H1 (cell line): ENCODE data around the gene GPX7. TPM values are rescaled to one million over a fixed set of nuclear protein-coding genes. Genes with fewer than 3 reads are reported as not detected.
A peak's percentile ranks its signal among the peaks of the same experiment; 100 is the strongest.

ENCODE experiments used
- CTCF ChIA-PET: fragments of 300-600 bp; sonication (Branson Sonifier 250); formaldehyde crosslinking; loops from one replicate; lab custom pipeline; 2021; ENCODE audit not compliant: partially characterized antibody; lab: Charles Lee
- POLR2A ChIA-PET: fragments of 300-600 bp; sonication (Branson Sonifier 250); formaldehyde crosslinking; loops from one replicate; lab custom pipeline; 2021; ENCODE audit warnings: inconsistent platforms; ENCODE audit not compliant: partially characterized antibody; lab: Charles Lee
- DNase-seq, 2 experiments: peaks; one replicate each; pipeline versions ENCODE4 v3.0.0 to v3.0.0-alpha.2; 2010 to 2022; ENCODE audit warnings: low spot score in 2 of 2, low read depth in 1 of 2, mixed read lengths in 1 of 2
- FAIRE-seq: peaks from 2 replicates; lab custom pipeline; 2011; peaks lifted over from hg19 to GRCh38; lab: Jason Lieb, UNC
- H2AFZ ChIP-seq: 2 replicates; pipeline ENCODE4 v1.8.1; 2012; ENCODE audit warnings: low read length, inconsistent platforms
- H2AK5ac ChIP-seq: 2 replicates; pipeline ENCODE4 v1.6.1; 2013; ENCODE audit warnings: low read depth, low read length
- H2BK120ac ChIP-seq: replicated peaks from 2 replicates; pipeline ENCODE3; 2013; ENCODE audit warnings: low read depth, low read length, inconsistent platforms
- H2BK12ac ChIP-seq: 2 replicates; pipeline ENCODE4 v1.6.1; 2013; ENCODE audit warnings: low read depth, low read length
- H2BK15ac ChIP-seq: 2 replicates; pipeline ENCODE4 v1.6.1; 2013; ENCODE audit warnings: low read length
- H2BK20ac ChIP-seq: 2 replicates; pipeline ENCODE4 v1.6.1; 2013; ENCODE audit warnings: low read length
- H2BK5ac ChIP-seq: 2 replicates; pipeline ENCODE4 v1.6.1; 2013; ENCODE audit warnings: low read depth, low read length
- H3K14ac ChIP-seq: 2 replicates; pipeline ENCODE4 v1.6.1; 2013; ENCODE audit warnings: inconsistent platforms; ENCODE audit not compliant: insufficient read length
- H3K18ac ChIP-seq: 2 replicates; pipeline ENCODE4 v1.6.1; 2013; ENCODE audit warnings: low read length; ENCODE audit errors: extremely low read depth
- H3K23ac ChIP-seq: 2 replicates; pipeline ENCODE4 v1.6.1; 2013; ENCODE audit warnings: inconsistent platforms; ENCODE audit not compliant: insufficient read length
- H3K23me2 ChIP-seq: 2 replicates; pipeline ENCODE4 v1.6.1; 2013; ENCODE audit warnings: low read depth, low read length
- H3K27ac ChIP-seq: 2 replicates; pipeline ENCODE4 v1.6.1; 2011; ENCODE audit warnings: low read depth, low read length, inconsistent platforms
- H3K27me3 ChIP-seq, 4 experiments: replicated peaks in 1 of 4; 1 replicate in 1 of 4; 2 replicates in 3 of 4; pipeline versions ENCODE4 v1.6.1 to v1.8.1; 2011 to 2013; ENCODE audit warnings: low read length in 3 of 4, mild to moderate bottlenecking in 3 of 4, inconsistent platforms in 2 of 4, mixed read lengths in 2 of 4, moderate library complexity in 1 of 4; ENCODE audit not compliant: control insufficient read depth in 3 of 4, insufficient read depth in 3 of 4; ENCODE audit errors: extremely low read depth in 1 of 4
- H3K36me3 ChIP-seq, 4 experiments: 2 replicates each; pipeline versions ENCODE4 v1.6.1 to v1.8.1; 2011 to 2013; ENCODE audit warnings: mild to moderate bottlenecking in 4 of 4, low read length in 3 of 4, moderate library complexity in 2 of 4, control low read depth in 1 of 4, inconsistent platforms in 1 of 4; ENCODE audit not compliant: insufficient read depth in 4 of 4, control insufficient read depth in 2 of 4
- H3K4ac ChIP-seq: replicated peaks from 2 replicates; pipeline ENCODE3; 2013; ENCODE audit warnings: low read length, low read depth, mixed read lengths, inconsistent platforms; ENCODE audit not compliant: insufficient read length
- H3K4me1 ChIP-seq, 4 experiments: replicated peaks in 1 of 4; 1 replicate in 1 of 4; 2 replicates in 3 of 4; pipeline versions ENCODE4 v1.6.1 to v1.8.1; 2011 to 2013; ENCODE audit warnings: low read length in 3 of 4, inconsistent platforms in 2 of 4, mixed read lengths in 1 of 4; ENCODE audit not compliant: insufficient read depth in 4 of 4, control insufficient read depth in 3 of 4
- H3K4me2 ChIP-seq, 2 experiments: 2 replicates each; pipeline versions ENCODE4 v1.6.1 to v1.8.1; 2011 to 2013; ENCODE audit warnings: low read depth in 2 of 2, low read length in 2 of 2, control low read depth in 1 of 2, inconsistent platforms in 1 of 2, mild to moderate bottlenecking in 1 of 2; ENCODE audit not compliant: insufficient read depth in 1 of 2
- H3K4me3 ChIP-seq, 4 experiments: fragments of 200-600, 300-600 bp in 1 of 4; sonication (generic), shearing (Covaris generic), sonication (Bioruptor Twin) in 1 of 4; 2 replicates each; pipeline versions ENCODE4 v1.5.1 to v1.8.1; 2011 to 2016; ENCODE audit warnings: low read length in 4 of 4, low read depth in 3 of 4, control low read depth in 2 of 4, inconsistent platforms in 2 of 4, mild to moderate bottlenecking in 2 of 4, mixed read lengths in 1 of 4, moderate library complexity in 1 of 4; ENCODE audit not compliant: insufficient read depth in 2 of 4; ENCODE audit errors: extremely low read depth in 1 of 4
- H3K56ac ChIP-seq: replicated peaks from 2 replicates; pipeline ENCODE3; 2013; ENCODE audit warnings: low read depth, mild to moderate bottlenecking, mixed read lengths, low read length, inconsistent platforms; ENCODE audit not compliant: insufficient read length
- H3K79me1 ChIP-seq: 2 replicates; pipeline ENCODE4 v1.6.1; 2013; ENCODE audit warnings: low read depth, low read length, control low read depth
- H3K79me2 ChIP-seq, 2 experiments: 2 replicates each; pipeline versions ENCODE4 v1.6.1 to v1.8.1; 2012 to 2013; ENCODE audit warnings: low read length in 2 of 2, mild to moderate bottlenecking in 2 of 2, inconsistent platforms in 1 of 2; ENCODE audit not compliant: insufficient read depth in 2 of 2, control insufficient read depth in 1 of 2
- H3K9ac ChIP-seq, 4 experiments: replicated peaks in 1 of 4; 1 replicate in 1 of 4; 2 replicates in 3 of 4; pipeline versions ENCODE4 v1.6.1 to v1.8.1; 2011 to 2013; ENCODE audit warnings: low read depth in 3 of 4, low read length in 3 of 4, control low read depth in 2 of 4, mild to moderate bottlenecking in 2 of 4, moderate library complexity in 2 of 4, inconsistent platforms in 1 of 4; ENCODE audit errors: extremely low read depth in 1 of 4
- H3K9me3 ChIP-seq, 2 experiments: 2 replicates each; pipeline versions ENCODE4 v1.6.1 to v1.8.1; 2012 to 2013; ENCODE audit warnings: mild to moderate bottlenecking in 2 of 2, moderate library complexity in 2 of 2, control low read depth in 1 of 2, inconsistent platforms in 1 of 2, low read depth in 1 of 2, low read length in 1 of 2, mixed read lengths in 1 of 2; ENCODE audit not compliant: insufficient read depth in 2 of 2
- H4K20me1 ChIP-seq, 2 experiments: replicated peaks in 1 of 2; 2 replicates each; pipeline versions ENCODE3 to v1.8.1; 2011 to 2013; ENCODE audit warnings: inconsistent platforms in 2 of 2, low read length in 2 of 2, mild to moderate bottlenecking in 1 of 2; ENCODE audit not compliant: insufficient read depth in 2 of 2, control insufficient read depth in 1 of 2
- H4K5ac ChIP-seq: 2 replicates; pipeline ENCODE4 v1.6.1; 2013; ENCODE audit warnings: low read length, low read depth, mixed read lengths, inconsistent platforms; ENCODE audit not compliant: insufficient read length
- H4K8ac ChIP-seq: 2 replicates; pipeline ENCODE4 v1.8.0; 2013; ENCODE audit warnings: mild to moderate bottlenecking, moderate library complexity, low read length, inconsistent platforms; ENCODE audit not compliant: insufficient read depth; ENCODE audit errors: extremely low read depth
- H4K91ac ChIP-seq: replicated peaks from 2 replicates; pipeline ENCODE3; 2013; ENCODE audit warnings: low read length, mixed read lengths, inconsistent platforms; ENCODE audit not compliant: insufficient read length
- ASH2L ChIP-seq: fragments of 200-600, 300-600 bp; sonication (generic); IDR thresholded peaks from one replicate; pipeline ENCODE4 v1.7.1; 2017; ENCODE audit warnings: low read length
- BACH1 ChIP-seq: IDR thresholded peaks from 2 replicates; pipeline ENCODE4 v1.6.1; 2012; ENCODE audit warnings: low read length, improper control_type of control experiment
- EGR1 ChIP-seq: IDR thresholded peaks from 2 replicates; pipeline ENCODE4 v1.6.1; 2011; ENCODE audit warnings: low read depth, low read length, borderline replicate concordance
- EP300 ChIP-seq, 2 experiments: IDR thresholded peaks; 1 replicate in 1 of 2; 2 replicates in 1 of 2; pipeline ENCODE4 v1.6.1; 2011 to 2012; ENCODE audit warnings: low read depth in 2 of 2, low read length in 2 of 2, mild to moderate bottlenecking in 2 of 2, borderline replicate concordance in 1 of 2, inconsistent platforms in 1 of 2, moderate library complexity in 1 of 2
- HDAC6 ChIP-seq: IDR thresholded peaks from one replicate; pipeline ENCODE4 v1.7.1; 2012; ENCODE audit warnings: low read depth, mild to moderate bottlenecking, inconsistent platforms, low read length, moderate library complexity
- KDM1A ChIP-seq: fragments of 200-600, 300-600 bp; sonication (generic); IDR thresholded peaks from 2 replicates; pipeline ENCODE4 v1.7.1; 2016; ENCODE audit warnings: mild to moderate bottlenecking, low read length, borderline replicate concordance
- RAD21 ChIP-seq, 2 experiments: IDR thresholded peaks in 1 of 2; conservative IDR thresholded peaks in 1 of 2; 2 replicates each; pipeline ENCODE4 v1.6.1; 2011; ENCODE audit warnings: low read depth in 2 of 2, low read length in 2 of 2, improper control_type of control experiment in 1 of 2, inconsistent platforms in 1 of 2, mild to moderate bottlenecking in 1 of 2, moderate library complexity in 1 of 2
- SAP30 ChIP-seq: fragments of 300-600 bp; sonication (generic); IDR thresholded peaks from 2 replicates; pipeline ENCODE4 v1.7.1; 2012; ENCODE audit warnings: low read length, moderate library complexity, mild to moderate bottlenecking, inconsistent platforms; ENCODE audit not compliant: insufficient read depth, insufficient replicate concordance
- TAF1 ChIP-seq: IDR thresholded peaks from 2 replicates; pipeline ENCODE4 v1.6.1; 2011; ENCODE audit warnings: mild to moderate bottlenecking, low read depth, low read length
- WGBS, 2 experiments: shearing (Covaris generic) in 1 of 2; methylation state at CpG; one replicate each; pipeline versions ENCODE4 v1.1.6 to v1.1.7; 2013 to 2015; ENCODE audit warnings: low lambda C conversion rate in 2 of 2, mixed read lengths in 2 of 2, inconsistent platforms in 1 of 2, low coverage in 1 of 2, missing lambda C conversion rate in 1 of 2; ENCODE audit not compliant: insufficient replicate concordance in 2 of 2, insufficient coverage in 1 of 2, insufficient read length in 1 of 2; ENCODE audit errors: extremely low coverage in 1 of 2, missing lambda C conversion rate in 1 of 2; 5-methylcytosine and 5-hydroxymethylcytosine counted together
- polyA plus RNA-seq, 7 experiments: library from polyadenylated mRNA; depleted of rRNA in 3 of 7; stranded (reverse) in 5 of 7; unstranded in 2 of 7; fragments of >200 nt in 5 of 7; fragments of 200-250 nt in 2 of 7; gene quantifications; 1 replicate in 5 of 7; 2 replicates in 1 of 7; 4 replicates in 1 of 7; pipeline versions ENCODE4 v1.2.1 to v1.2.3, GENCODE V29; 2011 to 2013; ENCODE audit warnings: missing spikeins in 2 of 7, mixed read lengths in 2 of 7
- total RNA-seq: library from RNA; stranded (reverse); fragmentation: NEBNext Ultra II Directional; extraction: Animal tissue kit (Norgen Biotek cat#: 25700); gene quantifications from 2 replicates; pipeline ENCODE4 v1.2.1, GENCODE V29; 2021
- TF ChIP-seq, protein P1 (sequence below), 3 experiments: IDR thresholded peaks; 1 replicate in 2 of 3; 2 replicates in 1 of 3; pipeline versions ENCODE4 v1.5.1 to v1.6.1; 2011; ENCODE audit warnings: low read length in 3 of 3, mild to moderate bottlenecking in 3 of 3, inconsistent platforms in 2 of 3, low read depth in 1 of 3, moderate library complexity in 1 of 3; ENCODE audit not compliant: insufficient read depth in 1 of 3; ENCODE audit errors: control extremely low read depth in 1 of 3

GPX7 gene
- total and polyA plus RNA-seq, 2 of the 8 experiments (the other 6 are each of a cell fraction or from before 2014, with no cell fraction given): 13.0 to 37.5 TPM

DNA sequence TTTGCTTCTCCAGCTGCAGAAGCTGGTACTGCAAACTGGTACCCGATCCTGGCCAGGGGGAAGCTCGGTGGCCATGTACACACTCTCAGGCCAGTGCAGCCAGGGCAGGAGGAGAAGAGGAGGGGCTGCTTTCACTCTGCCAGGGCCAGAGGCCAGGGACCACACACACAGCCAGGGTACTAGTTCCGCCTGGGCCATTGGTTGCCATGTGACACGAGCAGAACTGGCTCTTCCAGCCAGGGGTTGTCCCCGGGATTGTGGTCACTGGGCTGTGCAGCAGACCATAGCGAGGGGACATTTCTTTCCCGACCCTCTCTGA lies 27.1 kb downstream of the GPX7 start:
- Histone ChIP-seq H3K4me1 (peaks cover 3 to 10% (median 6%) of the 10 kb centered on the region in 4 experiments; a peak in 6 of 7 replicates), H3K27ac (no peak overlapping the region), H3K27me3 (peaks cover 24 to 30% (median 30%) of the 10 kb centered on the region in 4 experiments), H2AK5ac (no peak overlapping the region), H3K36me3 (no peaks in the 10 kb centered on the region), H4K5ac (no peak overlapping the region), H3K23ac (no peak overlapping the region), H3K79me1 (no peaks in the 10 kb centered on the region), H3K56ac (no peak overlapping the region), H4K91ac (no peak overlapping the region), H3K14ac (no peak overlapping the region), H2BK12ac (no peak overlapping the region), H2BK15ac (peak overlapping the region; percentile 46; the same call in 1 of the 2 replicates), H2BK20ac (no peak overlapping the region; the same call in 1 of the 2 replicates), H4K8ac (no peak overlapping the region; the same call in 1 of the 2 replicates), H2BK120ac (no peak overlapping the region), H3K4ac (no peak overlapping the region), H3K4me2 (no peak overlapping the region), H3K4me3 (no peak overlapping the region), H2AFZ (peak overlapping the region; percentile 6; the same call in 1 of the 2 replicates), H3K9me3 (no peaks in the 10 kb centered on the region), H2BK5ac (no peak overlapping the region), H3K23me2 (peaks cover 7% of the 10 kb centered on the region; the same call in 1 of the 2 replicates), H3K9ac (no peak overlapping the region), H3K18ac (no peak overlapping the region), H4K20me1 (no peaks in the 10 kb centered on the region), H3K79me2 (no peaks in the 10 kb centered on the region)
- WGBS, 2 experiments: 86% methylated on average over 7 of the region's 7 CpGs; no CpG with 5 or more reads in 1 of the 2 experiments
- POLR2A ChIA-PET: interaction anchor here (0.6 kb wide), 1 partner anchor 225 kb away, joined by 4 read pairs; the partner anchor contains the start of genes ORC1 and PRPF38A
- DNase-seq (peak in 1 of 2 experiments; percentile 53), FAIRE-seq (no peak)
- CTCF ChIA-PET: interaction anchor here (1.0 to 1.6 kb wide), 2 partner anchors 24 to 76 kb away, joined by 3 read pairs; partner anchors contain the start of gene TUT4
- no peak for TF ChIP-seq KDM1A
- no peak for TF ChIP-seq EGR1
- no peak for TF ChIP-seq ASH2L
- TF ChIP-seq RAD21 (IDR thresholded peaks at IDR 0.05 in 1 of 2, conservative IDR thresholded peaks at IDR 0.05 in 1 of 2; ENCODE audit: low read depth in 2 of 2, low read length in 2 of 2): no peak; a peak in 1 of 4 replicates
- no peak for TF ChIP-seq BACH1
- TF ChIP-seq, protein P1, sequence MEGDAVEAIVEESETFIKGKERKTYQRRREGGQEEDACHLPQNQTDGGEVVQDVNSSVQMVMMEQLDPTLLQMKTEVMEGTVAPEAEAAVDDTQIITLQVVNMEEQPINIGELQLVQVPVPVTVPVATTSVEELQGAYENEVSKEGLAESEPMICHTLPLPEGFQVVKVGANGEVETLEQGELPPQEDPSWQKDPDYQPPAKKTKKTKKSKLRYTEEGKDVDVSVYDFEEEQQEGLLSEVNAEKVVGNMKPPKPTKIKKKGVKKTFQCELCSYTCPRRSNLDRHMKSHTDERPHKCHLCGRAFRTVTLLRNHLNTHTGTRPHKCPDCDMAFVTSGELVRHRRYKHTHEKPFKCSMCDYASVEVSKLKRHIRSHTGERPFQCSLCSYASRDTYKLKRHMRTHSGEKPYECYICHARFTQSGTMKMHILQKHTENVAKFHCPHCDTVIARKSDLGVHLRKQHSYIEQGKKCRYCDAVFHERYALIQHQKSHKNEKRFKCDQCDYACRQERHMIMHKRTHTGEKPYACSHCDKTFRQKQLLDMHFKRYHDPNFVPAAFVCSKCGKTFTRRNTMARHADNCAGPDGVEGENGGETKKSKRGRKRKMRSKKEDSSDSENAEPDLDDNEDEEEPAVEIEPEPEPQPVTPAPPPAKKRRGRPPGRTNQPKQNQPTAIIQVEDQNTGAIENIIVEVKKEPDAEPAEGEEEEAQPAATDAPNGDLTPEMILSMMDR (IDR thresholded peaks at IDR 0.05; ENCODE audit: control extremely low read depth in 1 of 3, insufficient read depth in 1 of 3, low read depth in 1 of 3, low read length in 3 of 3): peak in 1 of 3 experiments; percentile 6; a peak in 1 of 4 replicates
- no peak for TF ChIP-seq TAF1
- peak in 1 of 2 experiments; percentile 16; a peak in 1 of 3 replicates for TF ChIP-seq EP300 (IDR thresholded peaks at IDR 0.05; ENCODE audit: borderline replicate concordance in 1 of 2, low read depth in 2 of 2, low read length in 2 of 2)
- TF ChIP-seq HDAC6: no peak
- no peak for TF ChIP-seq SAP30
